Stromal cell of bone marrow (primary cell): ENCODE measurements around the gene MARCHF10.
"Not testable (repeated sequence)": the region's sequence is repeated elsewhere in the genome, so short reads cannot be mapped to it uniquely, and the experiment has no call there.

Experiments
- DNase-seq: peaks from one replicate; pipeline ENCODE4 v3.0.0-alpha.2; 2012; ENCODE audit warnings: low read depth

Gene MARCHF10

GRCh38 chr17:62716834-62717588 lies 91.1 kb downstream of the MARCHF10 start:
- no peak for DNase-seq

DNA sequence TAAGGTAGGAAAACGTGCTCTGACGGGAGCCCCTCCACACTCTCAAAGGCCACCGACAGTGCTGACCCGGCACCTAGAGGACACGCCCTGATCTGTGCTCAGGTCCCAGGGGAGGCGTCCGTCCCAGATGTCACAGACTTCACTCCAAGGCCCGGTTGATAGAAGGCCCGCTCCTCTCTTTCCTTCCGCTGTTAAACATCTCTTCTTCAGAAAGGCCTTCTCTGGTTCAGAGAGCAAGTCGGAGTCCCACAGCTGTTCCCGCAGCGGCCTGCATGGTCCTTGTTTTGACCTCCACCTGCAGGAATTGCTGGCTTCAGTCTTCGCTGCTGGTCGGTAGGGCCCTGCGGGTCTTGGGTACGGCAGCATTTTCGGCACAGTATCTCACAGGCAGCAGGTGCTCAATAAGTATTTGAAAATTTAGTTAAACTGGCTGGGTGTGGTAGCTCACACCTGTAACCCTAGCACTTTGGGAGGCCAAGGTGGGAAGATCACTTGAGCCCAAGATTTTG lies 92.2 kb downstream of the MARCHF10 start:
- DNase-seq, result no peak

DNA sequence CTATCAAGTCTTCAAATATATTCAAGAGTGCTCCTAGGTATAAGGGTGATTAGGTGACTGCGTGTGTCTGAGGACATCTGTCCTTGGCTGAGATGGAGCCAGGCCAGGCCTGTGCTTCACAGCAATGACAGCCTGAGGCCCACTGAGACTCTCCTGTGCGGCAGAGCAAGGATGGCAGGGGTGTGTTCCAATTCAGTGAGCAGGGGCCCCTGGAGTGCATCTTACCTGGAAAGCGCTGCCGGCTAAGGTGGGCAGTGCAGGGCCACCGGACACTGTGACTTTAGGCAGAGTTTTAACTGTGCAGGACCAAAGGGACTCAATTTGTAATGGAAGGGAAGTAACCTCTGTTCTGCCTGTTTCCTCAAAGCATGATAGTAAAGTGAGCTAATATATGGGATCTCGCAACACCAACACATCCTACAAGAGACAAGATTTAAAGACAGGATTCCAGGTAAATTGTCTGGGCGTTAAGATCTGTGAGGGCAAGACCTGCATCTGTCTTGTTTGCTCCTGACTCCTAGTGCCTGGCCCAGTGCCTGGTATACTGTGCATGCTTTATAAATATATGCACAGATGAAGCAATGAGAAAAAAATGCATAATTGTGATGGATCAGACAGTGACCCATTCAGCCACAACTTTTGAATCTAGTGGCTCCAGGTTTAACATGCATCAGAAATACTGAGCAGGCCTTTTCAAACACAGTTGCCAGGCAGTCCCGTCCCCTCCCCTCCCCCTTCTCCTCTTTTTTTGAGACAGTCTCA lies 93.9 kb downstream of the MARCHF10 start:
- DNase-seq, result no peak

GRCh38 chr17:62713086-62713881 lies 94.8 kb downstream of the MARCHF10 start:
- no peak for DNase-seq

GRCh38 chr17:62712171-62712581 lies 95.9 kb downstream of the MARCHF10 start:
- no peak for DNase-seq

- no peak for DNase-seq
Observed at GRCh38 chr17:62708587-62708986, 99.5 kb downstream of the MARCHF10 start.

- DNase-seq, result no peak
Observed at GRCh38 chr17:62707425-62707739, 100.7 kb downstream of the MARCHF10 start.

- DNase-seq, result no peak
Observed at GRCh38 chr17:62706598-62707424, 101.3 kb downstream of the MARCHF10 start.

GRCh38 chr17:62705778-62706597 lies 102.1 kb downstream of the MARCHF10 start:
- DNase-seq, result no peak

GRCh38 chr17:62705156-62705777 lies 102.8 kb downstream of the MARCHF10 start:
- no peak for DNase-seq

DNA sequence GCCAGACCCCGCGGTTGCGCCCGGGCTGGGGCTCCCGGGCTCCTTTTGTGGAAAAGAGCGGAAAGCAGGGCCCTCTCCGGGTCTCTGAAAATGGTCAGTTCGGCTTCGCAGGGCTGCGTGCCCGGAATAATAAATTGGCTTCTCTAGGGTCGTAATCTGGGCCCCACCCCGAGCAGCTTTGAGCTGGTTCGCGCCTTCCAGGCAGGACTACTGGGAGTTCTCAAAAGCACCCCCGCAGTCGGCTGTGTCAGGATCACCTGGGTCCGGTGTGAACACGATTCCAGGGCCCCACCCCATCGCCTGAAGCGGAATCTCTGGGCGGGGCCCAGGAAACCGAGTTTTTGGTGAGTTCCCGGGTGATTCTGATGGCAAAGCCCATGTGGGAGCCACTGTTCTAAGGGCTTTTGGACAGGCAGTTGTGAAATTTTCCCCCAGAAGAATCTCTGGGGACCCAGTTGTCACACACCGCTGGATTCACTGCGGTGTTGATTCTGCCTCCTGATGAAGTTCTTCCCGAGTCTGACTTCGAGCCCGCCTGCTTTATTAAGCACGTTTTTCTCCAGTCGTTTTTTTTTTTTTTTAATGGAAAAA lies 103.6 kb downstream of the MARCHF10 start:
- DNase-seq, result no peak

- no peak for DNase-seq
Observed at GRCh38 chr17:62703776-62704380, 104.2 kb downstream of the MARCHF10 start.

GRCh38 chr17:62703261-62703775 lies 104.8 kb downstream of the MARCHF10 start:
- no peak for DNase-seq

DNA sequence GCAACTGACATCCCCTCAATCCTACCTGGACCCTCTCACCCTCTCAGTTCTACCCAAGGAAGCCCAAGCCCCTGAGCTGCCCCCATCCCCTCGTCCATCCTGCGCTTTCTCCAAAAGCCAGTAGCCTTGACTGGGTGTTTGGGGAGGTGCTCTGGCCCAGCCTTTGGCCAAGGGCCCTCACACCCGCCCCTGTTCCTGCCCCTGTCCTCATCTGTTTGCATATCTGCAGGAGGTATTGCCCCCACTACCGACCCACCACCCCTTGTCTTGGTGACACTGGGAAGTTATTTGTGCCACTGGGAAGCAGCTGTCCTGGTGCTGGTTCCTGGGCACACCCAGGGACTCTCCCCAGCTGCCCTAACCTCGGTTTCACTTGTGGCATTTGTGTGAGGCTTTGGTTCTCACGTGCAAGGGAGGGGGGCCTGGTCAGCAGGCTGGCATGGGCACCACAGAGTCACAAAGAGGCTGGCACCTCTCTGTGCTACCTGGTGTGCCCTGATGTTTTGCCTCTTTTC lies 105.3 kb downstream of the MARCHF10 start:
- no peak for DNase-seq

DNA sequence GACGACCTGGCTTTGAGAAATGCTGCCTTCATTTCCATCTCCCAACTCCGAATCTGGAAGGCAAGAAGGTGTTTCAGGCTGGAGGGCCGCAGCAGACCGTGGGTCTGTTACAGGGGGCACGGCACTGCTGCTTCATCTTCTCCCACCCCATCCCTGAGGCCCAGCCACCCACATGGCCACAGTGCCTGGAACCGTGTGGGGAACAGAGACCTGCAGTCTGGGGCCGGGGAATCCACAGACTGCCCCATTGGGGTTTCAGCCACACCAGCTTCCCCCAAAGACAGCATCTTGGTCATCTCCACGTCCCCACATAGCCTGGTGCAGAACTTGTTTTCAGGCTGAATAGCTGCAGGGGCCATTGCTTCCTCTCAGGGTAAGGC lies 106.4 kb downstream of the MARCHF10 start:
- DNase-seq, result no peak

- DNase-seq, result no peak
Observed at GRCh38 chr17:62700964-62701705, 107.0 kb downstream of the MARCHF10 start.

DNA sequence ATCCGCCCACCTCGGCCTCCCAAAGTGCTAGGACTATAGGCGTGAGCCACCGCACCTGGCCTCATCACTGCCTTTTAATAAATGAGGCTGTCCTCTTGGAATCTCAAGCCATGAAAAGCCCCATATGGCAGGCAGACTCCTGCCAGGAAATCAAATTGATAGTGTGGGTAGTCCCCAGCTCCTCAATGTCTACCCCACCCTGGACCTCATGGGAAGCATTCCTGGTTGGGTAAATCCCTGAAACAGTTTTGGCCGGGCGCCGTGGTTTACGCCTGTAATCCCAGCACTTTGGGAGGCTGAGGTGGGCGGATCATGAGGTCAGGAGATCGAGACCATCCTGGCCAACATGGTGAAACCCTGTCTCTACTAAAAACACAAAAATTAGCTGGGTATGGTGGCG lies 109.7 kb downstream of the MARCHF10 start:
- not testable (repeated sequence) for DNase-seq

DNA sequence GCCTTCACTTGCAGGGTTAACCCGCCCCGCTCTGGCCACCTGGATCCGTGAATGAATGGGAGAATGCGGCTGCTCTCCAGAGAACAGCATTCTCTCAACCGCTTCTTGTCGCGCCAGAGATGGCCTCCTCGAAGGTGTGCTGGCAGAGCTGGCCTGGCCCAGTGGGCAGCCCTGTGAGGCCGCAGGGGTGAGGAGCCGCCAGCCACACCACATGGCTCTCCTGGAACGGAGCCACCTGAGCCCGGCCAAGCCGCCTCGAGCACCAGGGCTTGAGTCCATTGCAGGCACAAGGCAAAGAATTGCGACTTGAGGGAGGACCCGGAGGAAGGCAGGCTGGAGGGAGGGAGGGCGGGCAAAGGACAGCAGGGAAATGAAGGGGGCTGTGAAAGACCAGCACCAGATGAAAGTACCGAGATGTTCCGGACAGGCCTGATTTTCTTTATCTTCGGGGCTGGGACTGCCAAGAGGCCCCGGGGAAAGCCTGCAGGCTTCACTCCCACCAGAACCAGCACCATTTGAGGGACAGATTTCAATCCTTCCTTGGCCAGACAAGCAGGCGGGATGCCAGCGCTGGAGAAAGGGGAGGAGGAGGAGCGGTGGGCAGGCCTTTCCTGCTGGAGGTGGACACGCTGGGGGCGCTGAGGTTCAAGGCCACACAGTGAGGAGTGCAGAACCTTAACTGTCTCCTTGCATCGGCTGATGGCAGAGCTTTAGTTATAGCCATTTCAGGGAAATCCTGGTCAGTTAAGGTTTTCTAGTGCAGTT lies 111.2 kb downstream of the MARCHF10 start:
- DNase-seq, result no peak
